ENCODE measurements around the gene DND1. TPM values are rescaled to one million over a fixed set of nuclear protein-coding genes. Genes with fewer than 3 reads are reported as not detected.
"Not testable (repeated sequence)": the region's sequence is repeated elsewhere in the genome, so short reads cannot be mapped to it uniquely, and the experiment has no call there.

Gene DND1
- total RNA-seq, 1 donor from 2014 or later = 1.0 TPM

DNA sequence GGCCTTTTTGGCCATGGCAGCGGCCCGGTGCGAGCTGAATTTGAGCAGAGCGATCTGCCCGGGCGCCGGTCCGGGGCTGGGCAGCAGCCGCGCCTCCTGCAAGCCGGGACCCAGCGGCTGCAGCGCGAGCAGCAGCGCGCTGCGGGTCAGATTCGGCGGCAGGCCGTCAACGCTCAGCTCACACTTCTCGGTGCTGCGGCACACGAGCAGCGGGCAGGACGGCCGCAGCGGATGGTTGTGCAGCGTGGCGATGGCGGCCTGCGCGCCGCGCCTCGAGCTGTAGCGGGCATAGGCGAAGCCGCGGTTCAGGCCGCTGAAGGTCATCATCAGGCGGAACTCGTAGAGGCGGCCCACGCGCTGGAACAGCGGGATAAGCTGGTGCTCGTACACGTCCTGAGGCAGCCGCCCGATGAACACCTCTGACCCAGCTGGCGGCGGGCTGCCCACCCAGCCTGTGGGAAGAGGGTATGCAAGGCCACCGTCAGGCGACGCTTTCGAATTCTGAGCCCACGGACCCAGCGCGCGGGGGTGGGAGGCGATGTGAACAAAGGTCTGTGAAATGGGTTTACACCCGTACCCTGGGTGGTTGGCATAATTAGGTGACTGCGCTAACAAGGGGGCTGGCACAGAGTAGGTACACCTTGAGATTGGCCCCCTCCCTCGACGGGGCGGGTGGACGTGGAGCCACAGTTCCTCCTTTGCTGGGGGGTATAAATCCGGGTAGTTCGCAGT lies 755 bp downstream of the DND1 start:
- DNase-seq (ENCODE audit: low read depth) = no peak

- no peak for DNase-seq (ENCODE audit: low read depth)
Observed at GRCh38 chr5:140671472-140672125, 1.8 kb downstream of the DND1 start.

- DNase-seq (ENCODE audit: low read depth) = not testable (repeated sequence)
Observed at GRCh38 chr5:140671035-140671434, 2.3 kb downstream of the DND1 start.

DNA sequence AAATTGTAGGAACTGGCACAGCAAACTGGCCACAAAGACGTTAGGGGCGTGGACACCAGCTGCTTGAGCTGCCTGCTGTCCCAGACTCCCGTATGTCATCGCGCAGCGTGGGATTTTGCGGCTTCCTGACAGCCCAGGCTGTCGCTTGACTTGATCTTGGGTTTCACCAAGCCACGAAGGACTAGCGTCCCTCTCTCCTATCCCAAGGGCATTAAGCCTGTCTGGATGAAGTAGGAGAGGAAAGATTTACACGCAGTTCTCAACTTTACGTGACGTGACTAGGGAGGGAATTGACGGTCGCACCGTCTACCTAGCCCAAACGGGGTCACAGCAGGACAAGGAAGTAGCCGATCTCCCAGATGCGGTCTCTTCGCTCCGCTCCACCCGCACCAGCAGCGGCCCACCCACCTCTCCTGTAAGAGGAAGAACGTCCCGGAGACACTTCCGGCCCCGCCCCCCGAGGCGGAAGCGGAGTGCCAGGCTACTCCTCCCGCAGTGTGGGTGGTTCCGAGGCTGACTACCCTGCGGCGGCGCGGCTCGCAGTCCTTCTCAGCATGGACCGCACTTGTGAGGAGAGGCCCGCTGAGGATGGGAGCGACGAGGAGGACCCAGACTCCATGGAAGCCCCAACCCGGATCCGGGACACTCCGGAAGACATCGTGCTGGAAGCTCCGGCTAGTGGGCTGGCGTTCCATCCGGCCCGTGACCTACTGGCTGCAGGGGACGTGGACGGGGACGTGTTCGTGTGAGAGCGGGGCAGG lies 8.8 kb downstream of the DND1 start, which contains the start of gene WDR55:
Gene WDR55 (plus strand): TSS at position 546 of the 761 bp plus-strand sequence. CDS start 9 bp downstream, at position 555.
- DNase-seq (ENCODE audit: low read depth) = peak; percentile 97

DNA sequence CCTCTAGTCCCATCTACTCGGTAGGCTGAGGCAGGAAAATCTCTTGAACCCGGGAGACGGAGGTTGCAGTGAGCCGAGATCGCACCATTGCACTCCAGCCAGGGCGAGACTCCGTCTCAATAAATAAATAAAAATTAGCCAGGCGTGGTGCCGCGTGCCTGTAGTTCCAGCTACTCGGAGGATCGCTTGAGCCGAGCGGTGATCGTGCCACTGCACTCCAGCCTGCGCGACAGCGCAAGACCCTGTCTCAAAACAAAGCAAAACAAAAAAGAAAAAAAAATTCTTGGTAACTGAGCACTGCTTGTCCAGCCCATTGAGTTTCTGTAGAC lies 9.4 kb downstream of the DND1 start:
- DNase-seq (ENCODE audit: low read depth) = no peak

DNA sequence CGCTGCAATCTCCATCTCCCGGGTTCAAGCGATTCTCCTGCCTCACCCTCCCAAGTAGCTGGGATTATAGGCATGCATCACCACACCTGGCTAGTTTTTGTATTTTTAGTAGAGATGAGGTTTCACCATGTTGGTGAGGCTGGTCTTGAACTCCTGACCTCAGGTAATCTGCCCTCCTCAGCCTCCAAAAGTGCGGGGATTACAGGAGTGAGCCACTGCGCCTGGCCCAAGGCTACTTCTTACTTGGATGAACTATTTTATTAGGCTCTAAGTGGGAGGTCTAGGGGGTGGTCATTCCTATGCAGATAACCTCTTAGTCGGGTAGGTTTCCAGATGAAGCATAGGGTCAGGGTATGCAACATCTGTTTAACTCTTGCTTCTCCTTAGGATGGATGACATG lies 13.0 kb downstream of the DND1 start:
- not testable (repeated sequence) for DNase-seq (ENCODE audit: low read depth)

GRCh38 chr5:140658870-140659269 lies 14.5 kb downstream of the DND1 start:
- DNase-seq (ENCODE audit: low read depth) = no peak

GRCh38 chr5:140647042-140647419 lies 26.3 kb downstream of the DND1 start:
- no peak for DNase-seq (ENCODE audit: low read depth)

DNA sequence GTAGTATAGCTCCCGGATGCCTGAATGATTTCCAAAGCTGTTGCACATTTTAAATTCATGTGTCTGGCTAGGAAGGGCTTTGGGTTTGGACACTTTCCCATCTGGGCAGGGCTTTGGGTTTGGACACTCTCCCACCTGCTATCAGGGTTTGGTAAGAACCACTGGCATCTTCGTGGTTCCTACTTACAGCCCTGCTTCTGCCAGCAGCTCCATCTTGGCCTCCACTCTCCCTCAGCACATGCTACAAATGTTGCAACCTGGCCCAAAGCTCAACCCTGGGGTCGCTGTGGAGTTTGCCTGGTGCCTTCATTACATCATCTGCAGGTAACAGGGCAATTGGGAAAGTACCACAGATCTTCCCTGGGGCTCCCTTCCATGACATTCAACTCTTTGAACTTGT lies 30.7 kb downstream of the DND1 start:
- peak; percentile 93 for DNase-seq (ENCODE audit: low read depth)

DNA sequence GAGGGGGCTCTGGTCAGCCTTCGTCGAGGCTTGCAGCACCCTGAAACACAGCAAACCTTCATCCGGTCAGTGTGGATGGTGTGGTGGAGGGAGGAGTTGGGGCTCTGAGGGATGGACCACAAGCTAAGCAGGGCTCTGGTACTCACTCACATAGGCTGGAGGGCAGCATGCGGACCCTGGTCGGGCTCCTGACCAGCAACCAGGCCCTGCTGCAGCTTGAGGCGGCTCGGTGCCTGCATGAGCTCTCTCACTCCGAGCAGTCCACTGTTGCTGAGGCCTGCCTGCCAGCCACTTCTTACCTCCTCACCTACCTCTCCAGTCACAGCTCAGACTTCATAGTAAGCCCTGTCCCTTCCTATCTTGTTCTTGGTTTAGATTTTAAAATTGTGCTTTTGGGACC lies 31.7 kb downstream of the DND1 start:
- DNase-seq (ENCODE audit: low read depth) = no peak

DNA sequence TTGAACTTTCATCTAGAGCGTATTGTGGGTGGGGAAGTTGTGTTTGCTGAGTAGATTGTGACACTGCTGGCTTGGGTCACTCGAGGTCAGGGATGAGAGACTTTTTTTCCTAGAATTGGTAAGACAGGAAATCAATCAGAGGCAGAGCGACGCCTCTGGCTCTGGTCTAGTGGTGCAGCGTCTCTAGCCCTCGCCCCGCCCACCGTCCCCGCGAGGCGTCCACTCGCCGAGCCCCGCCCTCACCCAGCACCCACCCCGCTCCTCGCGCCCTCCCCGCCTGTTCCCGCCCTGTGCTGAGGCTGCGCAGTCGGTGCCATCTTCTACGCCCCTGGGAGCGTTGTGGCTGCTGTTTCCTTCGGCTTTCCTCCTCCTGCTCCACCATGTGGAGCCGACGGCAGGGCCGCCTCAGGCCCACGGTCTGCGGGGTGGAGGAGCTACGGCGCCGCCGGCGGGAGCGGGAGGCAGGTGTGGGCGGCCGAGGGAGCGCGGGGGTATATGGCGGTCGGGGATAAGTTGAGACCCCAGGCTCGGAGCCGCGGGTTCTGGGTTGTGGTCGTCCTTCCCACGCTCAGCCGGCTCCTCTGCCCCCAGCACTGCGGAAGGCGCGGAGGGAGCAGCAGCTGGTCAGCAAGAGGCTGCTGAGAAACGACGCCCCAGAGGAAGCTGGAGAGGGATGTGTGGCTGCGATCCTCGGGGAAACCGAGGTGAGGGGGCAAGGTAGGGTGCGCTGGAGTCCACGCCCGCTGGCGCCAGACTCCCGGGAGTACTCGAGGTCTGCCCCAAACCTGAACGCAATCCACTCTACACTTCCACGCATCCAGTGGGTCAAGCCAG lies 34.0 kb downstream of the DND1 start, which contains the start of gene TMCO6:
Gene TMCO6 (plus strand): TSS at position 304 of the 834 bp plus-strand sequence. CDS start 77 bp downstream, at position 381.
- DNase-seq (ENCODE audit: low read depth) = peak; percentile 96

- not testable (repeated sequence) for DNase-seq (ENCODE audit: low read depth)
Observed at GRCh38 chr5:140638898-140639147, 34.6 kb downstream of the DND1 start.

DNA sequence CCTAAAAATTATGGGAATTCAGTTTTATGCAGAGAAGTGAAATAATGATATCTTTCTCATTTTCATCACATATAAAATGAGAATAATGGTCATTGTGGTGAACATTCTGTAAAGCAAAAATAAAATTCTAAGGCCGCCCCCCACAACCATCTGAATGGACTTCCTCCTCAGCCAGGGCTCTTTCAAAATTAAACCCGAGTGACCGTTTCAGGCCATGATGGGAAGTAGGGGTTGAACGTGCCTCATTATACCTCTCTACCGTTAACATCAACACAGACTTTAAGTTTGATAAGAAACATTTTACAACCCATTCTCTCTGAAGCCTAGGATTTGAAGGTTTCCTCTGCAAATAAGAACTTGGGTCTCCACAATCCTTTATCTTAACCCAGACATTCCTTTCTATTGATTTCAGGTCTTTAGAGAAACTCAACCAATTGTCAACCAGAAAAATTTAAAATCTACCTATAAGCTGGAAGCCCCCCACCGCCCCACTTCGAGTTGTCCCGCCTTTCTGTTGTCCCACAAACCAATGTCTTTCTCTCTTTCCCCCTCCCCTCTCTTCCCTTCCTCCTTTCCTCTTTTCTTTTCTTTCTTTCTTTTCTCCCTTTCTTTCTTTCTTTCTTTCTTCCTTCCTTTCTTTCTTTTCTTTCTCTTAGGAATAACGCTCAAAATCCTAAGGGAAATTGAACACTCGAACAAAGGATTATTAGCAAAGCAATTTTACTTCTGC lies 35.8 kb downstream of the DND1 start:
- no peak for DNase-seq (ENCODE audit: low read depth)

GRCh38 chr5:140635291-140636257 lies 37.8 kb downstream of the DND1 start:
- DNase-seq (ENCODE audit: low read depth) = no peak

DNA sequence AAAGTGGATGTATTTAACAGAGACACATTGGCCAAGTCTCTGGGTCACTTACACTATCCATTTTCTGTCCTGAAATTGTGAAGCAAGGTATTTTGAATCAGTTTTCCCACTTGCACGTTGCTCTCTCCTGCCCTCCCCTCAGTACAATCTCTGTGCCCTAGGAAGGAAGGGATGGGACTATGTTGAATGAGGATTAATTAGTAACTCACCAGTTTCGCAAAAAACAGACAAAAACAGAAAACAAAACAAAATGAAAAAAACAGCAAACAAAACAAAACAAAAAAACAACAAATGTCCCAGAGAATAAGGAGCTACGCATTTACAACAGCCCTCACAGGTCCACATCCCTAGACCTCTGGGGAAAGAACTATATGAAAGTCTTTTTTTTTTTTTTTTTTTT lies 39.3 kb downstream of the DND1 start:
- DNase-seq (ENCODE audit: low read depth) = no peak

DNA sequence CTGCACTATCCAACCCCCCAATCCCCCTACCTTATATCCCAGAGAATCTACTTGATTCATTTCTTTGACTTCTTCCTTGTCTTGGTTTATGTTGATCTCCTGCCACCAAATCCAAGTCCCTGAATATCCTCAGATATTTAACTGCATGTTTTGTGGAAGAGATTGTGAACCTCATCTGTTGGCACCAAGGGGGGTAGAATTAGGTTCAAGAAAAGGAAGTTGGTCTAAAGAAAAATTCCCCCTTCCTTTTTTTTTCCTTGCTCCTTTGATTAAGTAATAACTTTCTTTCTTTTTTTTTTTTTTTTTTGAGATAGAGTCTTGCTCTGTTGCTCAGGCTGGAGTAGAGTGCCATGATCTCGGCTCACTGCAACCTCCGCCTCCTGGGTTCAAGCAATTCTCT lies 39.9 kb downstream of the DND1 start:
- DNase-seq (ENCODE audit: low read depth) = no peak

GRCh38 chr5:140633021-140633471 lies 40.3 kb downstream of the DND1 start, which contains the start of gene CD14:
Gene CD14, minus strand, starts transcription at chr5:140633175. Its CDS starts 104 bp downstream, at chr5:140633071.
- peak; percentile 45 for DNase-seq (ENCODE audit: low read depth)

DNA sequence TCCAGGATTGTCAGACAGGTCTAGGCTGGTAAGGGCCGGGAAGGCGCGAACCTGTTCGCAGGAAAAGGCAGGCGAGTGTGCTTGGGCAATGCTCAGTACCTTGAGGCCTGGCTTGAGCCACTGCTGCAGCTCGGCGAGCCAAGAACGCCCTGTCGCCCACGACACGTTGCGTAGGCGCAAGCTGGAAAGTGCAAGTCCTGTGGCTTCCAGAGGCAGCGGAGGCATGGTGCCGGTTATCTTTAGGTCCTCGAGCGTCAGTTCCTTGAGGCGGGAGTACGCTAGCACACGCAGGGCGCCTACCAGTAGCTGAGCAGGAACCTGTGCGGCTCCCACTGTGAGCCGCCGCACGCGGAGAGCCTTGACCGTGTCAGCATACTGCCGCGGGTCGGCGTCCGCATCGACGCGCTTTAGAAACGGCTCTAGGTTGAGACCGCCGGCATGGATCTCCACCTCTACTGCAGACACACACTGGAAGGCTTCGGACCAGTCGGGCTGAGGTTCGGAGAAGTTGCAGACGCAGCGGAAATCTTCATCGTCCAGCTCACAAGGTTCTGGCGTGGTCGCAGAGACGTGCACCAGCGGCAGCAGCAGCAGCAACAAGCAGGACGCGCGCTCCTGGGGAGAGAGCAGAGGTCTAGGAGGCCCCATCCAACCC lies 40.9 kb downstream of the DND1 start:
- DNase-seq (ENCODE audit: low read depth) = peak; percentile 2

DNA sequence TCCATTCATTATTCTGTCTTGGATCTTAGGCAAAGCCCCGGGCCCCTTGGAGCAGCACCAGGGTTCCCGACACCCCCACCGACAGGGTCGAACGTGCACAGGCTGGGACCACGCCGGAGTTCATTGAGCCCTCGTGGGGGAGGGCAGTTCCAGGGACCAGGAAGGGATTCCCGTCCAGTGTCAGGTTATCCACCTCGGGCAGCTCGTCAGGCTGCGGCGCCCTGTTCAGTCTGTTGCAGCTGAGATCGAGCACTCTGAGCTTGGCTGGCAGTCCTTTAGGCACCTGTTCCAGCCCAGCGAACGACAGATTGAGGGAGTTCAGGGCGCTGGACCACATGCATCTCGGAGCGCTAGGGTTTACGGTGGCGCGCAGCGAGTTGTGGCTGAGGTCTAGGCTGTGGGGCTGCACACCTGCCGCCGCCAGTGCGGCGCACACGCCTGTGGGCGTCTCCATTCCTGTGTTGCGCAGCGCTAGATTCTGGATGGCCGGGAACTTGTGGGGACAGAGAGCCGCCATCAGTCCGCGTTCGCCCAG lies 41.5 kb downstream of the DND1 start:
- peak; percentile 4 for DNase-seq (ENCODE audit: low read depth)
